ENCODE measurements around the gene TMEM263. TPM values are rescaled to one million over a fixed set of nuclear protein-coding genes. Genes with fewer than 3 reads are reported as not detected.

Gene TMEM263
- total and polyA plus RNA-seq, 2 of the 8 experiments (the other 6 are each of a cell fraction or from before 2014, with no cell fraction given), result 2.9 to 12.3 TPM

DNA sequence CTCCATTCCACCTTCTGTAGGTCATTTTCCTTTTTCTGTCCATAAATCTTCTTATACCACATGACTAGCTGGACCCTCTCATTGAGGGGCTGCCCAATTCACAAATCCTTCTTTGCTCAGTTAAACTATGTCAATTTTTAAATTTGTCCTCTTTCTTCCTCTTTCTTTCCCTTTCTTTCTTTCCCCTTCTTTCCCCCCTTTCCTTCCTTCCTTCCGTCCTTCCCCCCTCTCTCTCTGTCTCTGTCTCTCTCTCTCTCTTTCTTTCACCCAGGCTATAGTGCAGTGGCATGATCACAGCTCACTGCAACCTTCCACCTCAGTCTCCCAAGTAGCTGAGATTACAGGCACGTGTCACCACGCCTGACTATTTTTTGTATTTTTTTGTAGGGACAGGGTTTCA is 47.1 kb upstream of the TMEM263 start (continued):
- TF ChIP-seq, protein P1, sequence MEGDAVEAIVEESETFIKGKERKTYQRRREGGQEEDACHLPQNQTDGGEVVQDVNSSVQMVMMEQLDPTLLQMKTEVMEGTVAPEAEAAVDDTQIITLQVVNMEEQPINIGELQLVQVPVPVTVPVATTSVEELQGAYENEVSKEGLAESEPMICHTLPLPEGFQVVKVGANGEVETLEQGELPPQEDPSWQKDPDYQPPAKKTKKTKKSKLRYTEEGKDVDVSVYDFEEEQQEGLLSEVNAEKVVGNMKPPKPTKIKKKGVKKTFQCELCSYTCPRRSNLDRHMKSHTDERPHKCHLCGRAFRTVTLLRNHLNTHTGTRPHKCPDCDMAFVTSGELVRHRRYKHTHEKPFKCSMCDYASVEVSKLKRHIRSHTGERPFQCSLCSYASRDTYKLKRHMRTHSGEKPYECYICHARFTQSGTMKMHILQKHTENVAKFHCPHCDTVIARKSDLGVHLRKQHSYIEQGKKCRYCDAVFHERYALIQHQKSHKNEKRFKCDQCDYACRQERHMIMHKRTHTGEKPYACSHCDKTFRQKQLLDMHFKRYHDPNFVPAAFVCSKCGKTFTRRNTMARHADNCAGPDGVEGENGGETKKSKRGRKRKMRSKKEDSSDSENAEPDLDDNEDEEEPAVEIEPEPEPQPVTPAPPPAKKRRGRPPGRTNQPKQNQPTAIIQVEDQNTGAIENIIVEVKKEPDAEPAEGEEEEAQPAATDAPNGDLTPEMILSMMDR (IDR thresholded peaks at IDR 0.05; ENCODE audit: control extremely low read depth in 1 of 3, insufficient read depth in 1 of 3, low read depth in 1 of 3, low read length in 3 of 3), result no peak
- TF ChIP-seq RFX5 (IDR thresholded peaks at IDR 0.05; ENCODE audit: borderline replicate concordance, low read depth, low read length), result no peak
- TF ChIP-seq GABPA (IDR thresholded peaks at IDR 0.05; ENCODE audit: borderline replicate concordance, insufficient read depth, low read length), result no peak
- TF ChIP-seq HDAC2 (IDR thresholded peaks at IDR 0.05; ENCODE audit: borderline replicate concordance in 1 of 2, low read depth in 2 of 2, low read length in 2 of 2), result no peak
- TF ChIP-seq CHD1 (IDR thresholded peaks at IDR 0.05; ENCODE audit: low read depth, low read length), result no peak

All from H1 (cell line).